GM18520 (cell line): ENCODE data around the gene LITAF.
"Not testable (repeated sequence)": the region's sequence is repeated elsewhere in the genome, so short reads cannot be mapped to it uniquely, and the experiment has no call there.

ENCODE experiments used
- ATAC-seq: cut with Tn5 transposase; IDR thresholded peaks from one replicate; pipeline ENCODE4 v1.9.1; 2021; ENCODE audit not compliant: unreplicated experiment

LITAF gene

GRCh38 chr16:11601425-11601824, 14.7 kb upstream of the LITAF start:
- ATAC-seq, result no peak

GRCh38 chr16:11599579-11599978, 12.9 kb upstream of the LITAF start:
- no peak for ATAC-seq

GRCh38 chr16:11597235-11598095, 10.7 kb upstream of the LITAF start:
- no peak for ATAC-seq

- ATAC-seq, result no peak
Measured at GRCh38 chr16:11596572-11597226, 10.0 kb upstream of the LITAF start.

- ATAC-seq, result no peak
Measured at GRCh38 chr16:11593581-11593980, 6.9 kb upstream of the LITAF start.

- not testable (repeated sequence) for ATAC-seq
Measured at GRCh38 chr16:11593076-11593475, 6.4 kb upstream of the LITAF start.

GRCh38 chr16:11591630-11592029, 4.9 kb upstream of the LITAF start:
- ATAC-seq, result not testable (repeated sequence)

- ATAC-seq, result no peak
Measured at GRCh38 chr16:11589198-11589550, 2.5 kb upstream of the LITAF start.

- no peak for ATAC-seq
Measured at GRCh38 chr16:11588321-11589197, 1.8 kb upstream of the LITAF start.

GRCh38 chr16:11587643-11588247, 1.0 kb upstream of the LITAF start:
- ATAC-seq, result no peak

GRCh38 chr16:11586378-11586855, 302 bp downstream of the LITAF start:
- peak; percentile 11 for ATAC-seq

- ATAC-seq, result no peak
Measured at GRCh38 chr16:11585460-11586377, 1.0 kb downstream of the LITAF start.

- ATAC-seq, result no peak
Measured at GRCh38 chr16:11583889-11584565, 2.7 kb downstream of the LITAF start.

GRCh38 chr16:11583166-11583565, 3.6 kb downstream of the LITAF start:
- ATAC-seq, result no peak

GRCh38 chr16:11582157-11582814, 4.4 kb downstream of the LITAF start:
- no peak for ATAC-seq

GRCh38 chr16:11581678-11582077, 5.0 kb downstream of the LITAF start:
- ATAC-seq, result no peak

- ATAC-seq, result no peak
Measured at GRCh38 chr16:11580451-11581086, 6.2 kb downstream of the LITAF start.

GRCh38 chr16:11577290-11577660, 9.4 kb downstream of the LITAF start:
- ATAC-seq, result not testable (repeated sequence)
